ENCODE measurements around the gene AIP.
"Not testable (repeated sequence)": the region's sequence is repeated elsewhere in the genome, so short reads cannot be mapped to it uniquely, and the experiment has no call there.

Gene AIP

DNA sequence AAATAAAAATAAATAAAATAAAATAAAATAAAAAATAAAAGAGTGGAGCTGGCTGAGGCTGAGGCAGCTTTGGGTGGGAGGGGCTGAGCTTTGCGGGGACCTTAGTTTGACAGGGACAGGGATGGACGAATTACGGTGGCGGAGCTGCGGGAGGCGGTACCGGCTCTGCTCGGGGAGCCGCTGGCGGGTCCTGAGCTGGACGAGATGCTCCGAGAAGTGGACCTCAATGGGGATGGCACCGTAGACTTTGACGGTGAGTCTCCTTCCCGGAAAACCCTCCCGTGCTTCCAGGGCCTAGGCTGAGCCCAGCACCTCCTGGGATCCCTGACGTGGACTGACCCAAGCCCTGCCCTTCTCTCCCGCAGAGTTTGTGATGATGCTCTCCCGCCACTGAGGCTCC, 24.6 kb upstream of the AIP start:
- H3K4me1 Mint-ChIP-seq: peaks cover 17% of the 10 kb centered on the region
- no peaks in the 10 kb centered on the region for H3K9me3 Mint-ChIP-seq
- no peaks in the 10 kb centered on the region for H3K27me3 Mint-ChIP-seq
- no peak for DNase-seq
- no peak overlapping the region for H3K4me3 Mint-ChIP-seq
- ATAC-seq: no peak
- H3K27ac Mint-ChIP-seq: peak overlapping the region in 1 of 2 donors; percentile 63

DNA sequence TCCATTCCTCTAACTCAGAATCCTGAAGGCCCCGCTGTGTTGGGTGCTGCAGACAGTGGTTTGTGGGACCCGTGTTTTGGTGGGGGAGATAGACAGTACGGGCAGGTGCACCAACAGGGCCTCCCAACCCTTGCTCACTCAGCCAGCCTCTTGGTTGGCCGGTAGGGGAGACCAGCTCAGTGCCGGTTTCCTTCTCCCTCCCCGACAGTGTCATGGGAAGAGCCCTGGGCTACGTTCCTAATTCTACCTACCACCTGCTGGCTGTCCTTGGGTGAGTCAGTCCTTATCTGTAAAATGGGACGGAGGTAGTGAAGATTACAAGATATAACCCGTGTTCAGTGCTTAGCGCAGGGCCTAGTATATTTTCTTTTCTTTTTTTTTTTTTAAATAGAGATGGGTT, 19.6 kb upstream of the AIP start:
- DNase-seq: no peak
- Mint-ChIP-seq H3K27me3 (no peaks in the 10 kb centered on the region), H3K4me3 (no peak overlapping the region), H3K9me3 (no peaks in the 10 kb centered on the region), H3K27ac (no peak overlapping the region), H3K4me1 (peaks cover 51% of the 10 kb centered on the region)
- ATAC-seq: no peak

DNA sequence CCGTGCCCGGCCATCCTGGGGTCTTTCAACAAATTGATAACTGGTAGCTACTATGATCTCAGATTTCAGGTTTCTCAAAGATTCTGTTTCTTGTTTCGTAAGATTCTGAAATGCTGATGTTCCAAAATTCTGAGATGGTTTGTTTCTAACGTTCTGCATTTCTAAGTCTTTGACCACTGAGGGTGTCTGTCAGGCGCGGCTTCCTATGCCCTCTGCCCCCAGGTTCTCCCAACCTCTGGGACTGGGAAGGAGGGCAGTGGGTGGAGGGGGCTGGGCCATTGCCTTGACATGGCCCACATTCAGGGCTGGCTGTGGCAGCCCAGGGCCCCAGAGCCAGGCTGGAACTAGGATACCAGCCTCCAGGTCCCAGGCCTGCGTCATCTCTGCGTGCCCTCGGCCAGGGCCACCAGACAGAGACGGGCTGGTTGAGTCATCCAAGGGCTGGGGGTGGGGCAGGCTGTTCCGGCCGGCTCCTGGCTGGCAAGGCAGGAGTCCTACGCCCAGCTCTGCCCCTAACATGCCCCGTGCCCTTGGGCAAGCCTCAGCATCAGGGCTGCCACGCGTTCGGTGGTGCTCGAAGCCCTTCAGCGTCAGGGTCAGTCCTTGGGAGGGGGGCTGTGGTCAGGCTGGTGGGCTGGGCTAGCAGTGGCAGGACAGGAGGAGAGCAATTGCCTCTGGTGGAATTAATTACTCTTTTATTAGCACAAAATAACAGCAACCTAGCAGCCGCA, 19.0 kb upstream of the AIP start:
- peak overlapping the region in 1 of 2 donors; percentile 99 for H3K27ac Mint-ChIP-seq
- DNase-seq: no peak

DNA sequence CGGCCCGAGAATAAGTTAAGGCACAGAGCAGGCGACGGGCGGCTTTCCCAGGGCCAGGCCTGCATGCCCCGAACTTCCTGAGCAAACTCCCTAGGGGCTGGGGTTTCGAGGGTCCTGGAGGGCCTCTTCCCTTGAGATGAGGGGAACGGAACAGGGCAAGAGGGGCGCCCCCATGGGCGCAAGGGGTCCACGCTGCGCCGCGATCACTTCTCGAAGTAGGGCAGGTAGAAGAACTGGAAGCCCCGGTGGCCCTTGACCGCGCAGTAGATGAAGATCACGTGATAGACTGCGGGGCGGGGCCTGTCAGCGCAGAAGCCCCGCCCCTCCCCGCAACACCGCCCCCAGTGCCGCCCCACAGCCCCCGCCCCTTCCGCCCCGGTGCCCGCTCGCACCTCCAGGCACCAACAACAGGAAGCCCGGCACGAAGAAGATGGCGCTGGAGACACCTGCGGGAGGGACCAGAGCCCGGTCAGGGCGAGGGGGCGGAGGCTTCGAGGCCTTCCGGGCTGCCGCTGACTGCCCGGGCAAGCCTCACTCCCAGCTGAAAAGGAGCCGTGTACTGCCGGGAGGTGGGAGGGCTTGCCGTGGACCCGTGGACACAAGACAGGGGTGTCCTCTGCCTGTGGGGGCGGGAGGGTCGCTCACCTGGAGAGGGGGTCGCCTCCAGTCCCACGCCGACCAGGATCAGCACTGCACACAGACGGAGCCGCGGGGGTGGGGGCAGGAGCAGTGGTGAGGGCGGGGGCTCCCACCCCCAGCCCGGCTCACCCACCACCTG, 18.2 kb upstream of the AIP start:
- H3K4me3 Mint-ChIP-seq: peak overlapping the region; percentile 92 to 98
- DNase-seq (peak; percentile 92 to 95), ATAC-seq (peak; percentile 84)
- H3K4me1 Mint-ChIP-seq: peaks cover 59% of the 10 kb centered on the region
- no peaks in the 10 kb centered on the region for H3K27me3 Mint-ChIP-seq
- H3K9me3 Mint-ChIP-seq: no peaks in the 10 kb centered on the region
- H3K27ac Mint-ChIP-seq: peak overlapping the region; percentile 92 to 99

More for the DNA sequence above, 19.0 kb upstream of the AIP start:
- Mint-ChIP-seq H3K27me3 (no peaks in the 10 kb centered on the region), H3K4me3 (peak overlapping the region; percentile 92 to 98), H3K9me3 (no peaks in the 10 kb centered on the region), H3K4me1 (peaks cover 55% of the 10 kb centered on the region)
- no peak for ATAC-seq

DNA sequence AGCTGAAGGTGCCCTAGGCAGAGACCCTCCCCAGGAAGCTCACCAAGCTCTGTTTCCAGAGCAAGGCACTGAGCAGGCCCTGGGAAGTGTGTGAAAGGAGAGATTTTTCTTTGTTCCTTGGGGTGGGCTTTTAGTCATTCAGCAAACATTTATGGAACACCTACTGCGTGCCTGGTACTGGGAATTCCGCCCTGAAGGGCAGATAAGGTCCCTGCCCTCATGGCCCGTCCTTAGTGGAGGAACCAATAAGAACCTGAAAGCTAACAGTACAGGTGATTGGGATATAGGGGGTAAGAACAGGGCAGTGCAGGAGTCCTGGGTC, 17.7 kb upstream of the AIP start:
- peak overlapping the region; percentile 92 to 99 for H3K27ac Mint-ChIP-seq
- DNase-seq: no peak
- ATAC-seq: no peak
- no peaks in the 10 kb centered on the region for H3K9me3 Mint-ChIP-seq
- H3K27me3 Mint-ChIP-seq: no peaks in the 10 kb centered on the region
- peak overlapping the region; percentile 92 to 98 for H3K4me3 Mint-ChIP-seq
- peaks cover 54% of the 10 kb centered on the region for H3K4me1 Mint-ChIP-seq

DNA sequence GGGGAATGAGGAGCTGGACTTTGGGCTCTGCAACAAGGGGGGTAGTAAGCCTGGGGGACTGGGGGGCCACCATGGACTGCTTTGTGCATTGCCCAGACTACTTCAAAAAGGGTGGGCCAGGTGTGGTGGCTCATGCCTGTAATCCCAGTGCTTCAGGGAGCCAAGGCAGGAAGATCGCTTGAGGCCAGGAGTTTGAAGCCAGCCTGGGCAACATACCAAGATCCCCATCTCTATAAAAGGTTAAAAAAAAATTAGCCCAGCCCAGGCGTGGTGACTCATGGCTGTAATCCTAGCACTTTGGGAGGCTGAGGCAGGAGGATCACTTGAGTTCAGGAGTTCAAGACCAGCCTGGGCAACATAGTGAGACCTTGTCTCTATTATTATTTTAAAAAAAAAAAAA, 17.3 kb upstream of the AIP start:
- peak overlapping the region; percentile 92 to 98 for H3K4me3 Mint-ChIP-seq
- H3K9me3 Mint-ChIP-seq, ATAC-seq, DNase-seq, H3K27me3 Mint-ChIP-seq: not testable (repeated sequence)
- peak overlapping the region; percentile 92 to 99 for H3K27ac Mint-ChIP-seq
- H3K4me1 Mint-ChIP-seq: peaks cover 54% of the 10 kb centered on the region

DNA sequence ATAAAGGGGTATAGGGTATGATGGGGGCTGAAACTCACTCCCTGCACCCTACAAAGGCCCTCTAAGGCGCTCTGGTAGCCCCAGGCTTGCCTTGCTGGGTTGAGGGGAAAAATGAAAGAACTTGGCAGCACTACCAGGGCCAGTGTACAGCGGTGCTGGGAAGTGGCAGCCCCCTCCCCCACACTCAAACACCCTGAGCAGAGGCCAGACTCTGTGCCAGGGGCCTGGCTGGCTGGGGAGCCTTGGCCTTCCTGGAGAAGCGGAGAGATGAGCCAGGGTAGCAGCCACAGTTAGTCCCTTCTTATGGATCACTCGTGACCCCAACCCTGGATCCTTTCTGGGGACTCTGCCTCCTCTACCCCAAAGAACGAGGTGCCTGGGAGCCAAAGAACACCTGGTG, 16.5 kb upstream of the AIP start:
- peaks cover 55% of the 10 kb centered on the region for H3K4me1 Mint-ChIP-seq
- DNase-seq: no peak
- ATAC-seq: no peak
- peak overlapping the region in 1 of 2 donors; percentile 95 for H3K4me3 Mint-ChIP-seq
- no peaks in the 10 kb centered on the region for H3K9me3 Mint-ChIP-seq
- no peaks in the 10 kb centered on the region for H3K27me3 Mint-ChIP-seq
- H3K27ac Mint-ChIP-seq: peak overlapping the region in 1 of 2 donors; percentile 42

DNA sequence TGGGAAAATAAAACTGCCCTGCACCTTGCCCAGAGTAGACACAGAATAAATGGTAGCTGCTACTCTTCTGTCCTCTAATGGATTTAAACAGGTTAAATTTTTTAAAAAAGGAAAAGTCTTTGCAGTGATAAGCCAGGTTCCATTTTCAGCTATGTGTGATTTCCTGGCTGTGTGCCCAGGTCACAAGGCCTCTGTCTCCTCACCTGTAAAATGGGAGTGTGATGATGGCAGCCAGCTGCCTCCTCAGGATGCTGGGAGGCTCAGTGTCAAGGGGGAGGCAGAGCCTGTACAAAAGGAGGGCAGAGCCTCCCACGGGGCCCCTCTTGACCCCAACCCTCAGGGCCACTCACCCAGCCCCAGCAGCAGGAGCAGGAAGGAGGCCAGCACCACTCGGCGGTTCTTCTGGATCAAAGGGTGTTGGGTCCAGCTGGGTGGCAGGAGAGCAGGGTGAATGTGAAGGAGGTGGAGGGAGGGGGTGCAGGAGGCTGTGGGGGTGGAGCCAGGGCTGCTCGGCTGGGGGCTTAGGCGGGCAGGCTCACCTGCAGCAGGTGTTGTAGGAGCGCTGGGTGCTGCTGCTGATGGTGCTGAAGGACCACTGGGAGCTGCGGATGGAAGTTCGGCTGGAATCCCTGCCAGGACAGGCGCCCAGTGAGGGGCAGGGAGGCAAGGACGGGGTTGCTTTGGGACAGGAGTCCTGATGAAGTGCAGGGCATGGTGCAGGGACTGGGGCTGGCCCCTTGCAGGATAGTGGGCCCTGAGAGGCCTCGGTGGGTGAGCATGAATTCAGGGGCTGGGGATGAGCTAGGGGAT, 15.7 kb upstream of the AIP start:
- Mint-ChIP-seq H3K9me3 (no peaks in the 10 kb centered on the region), H3K27me3 (no peaks in the 10 kb centered on the region), H3K27ac (peak overlapping the region in 1 of 2 donors; percentile 77), H3K4me3 (peak overlapping the region; percentile 92 to 95), H3K4me1 (peaks cover 55% of the 10 kb centered on the region)
- ATAC-seq (no peak), DNase-seq (no peak)

DNA sequence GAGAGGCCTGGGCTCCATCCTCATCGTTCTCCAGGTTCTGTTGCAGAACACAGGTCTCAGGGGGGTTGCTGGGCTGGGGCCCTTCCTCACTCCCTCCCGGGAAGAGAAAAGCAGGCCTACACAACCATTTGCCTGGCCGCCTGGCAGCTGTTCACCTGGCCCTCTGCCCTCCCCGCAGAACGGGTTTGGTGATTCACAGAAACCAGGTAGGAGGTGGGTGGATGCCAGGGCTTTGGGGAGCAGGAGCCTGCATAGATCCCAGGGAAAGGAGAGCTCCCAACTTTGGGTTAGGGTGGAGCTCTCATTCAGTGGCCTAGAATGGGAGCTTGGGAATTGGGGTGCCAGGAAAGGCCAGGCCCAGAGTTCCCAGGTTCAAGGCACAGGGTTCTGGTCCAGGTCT, 14.8 kb upstream of the AIP start:
- Mint-ChIP-seq H3K9me3 (no peaks in the 10 kb centered on the region), H3K4me1 (peaks cover 55% of the 10 kb centered on the region)
- DNase-seq: no peak

DNA sequence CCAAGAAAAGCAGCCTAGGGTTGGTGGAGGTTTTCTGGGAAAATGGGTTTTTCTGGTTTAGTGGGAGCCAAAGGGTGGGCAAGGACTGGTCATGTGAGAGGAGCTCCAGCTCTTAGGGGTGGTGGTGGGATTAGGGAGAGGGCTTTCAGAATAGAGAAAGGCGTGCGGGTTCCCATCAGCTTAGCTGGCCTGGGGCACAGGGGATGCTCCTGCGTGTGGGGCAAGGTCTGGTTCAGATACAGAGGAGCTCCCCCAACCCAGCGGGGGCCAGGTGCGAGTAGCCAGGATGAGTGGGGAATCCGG, 14.4 kb upstream of the AIP start:
- peak overlapping the region; percentile 92 to 95 for H3K4me3 Mint-ChIP-seq
- DNase-seq (peak in 1 of 2 donors; percentile 35), ATAC-seq (peak; percentile 19)
- H3K27me3 Mint-ChIP-seq: no peaks in the 10 kb centered on the region
- peaks cover 55% of the 10 kb centered on the region for H3K4me1 Mint-ChIP-seq
- no peaks in the 10 kb centered on the region for H3K9me3 Mint-ChIP-seq
- peak overlapping the region; percentile 89 to 97 for H3K27ac Mint-ChIP-seq

More for the DNA sequence above, 14.8 kb upstream of the AIP start:
- H3K27ac Mint-ChIP-seq: peak overlapping the region; percentile 89 to 97
- H3K4me3 Mint-ChIP-seq: peak overlapping the region; percentile 92 to 95
- no peaks in the 10 kb centered on the region for H3K27me3 Mint-ChIP-seq
- no peak for ATAC-seq

DNA sequence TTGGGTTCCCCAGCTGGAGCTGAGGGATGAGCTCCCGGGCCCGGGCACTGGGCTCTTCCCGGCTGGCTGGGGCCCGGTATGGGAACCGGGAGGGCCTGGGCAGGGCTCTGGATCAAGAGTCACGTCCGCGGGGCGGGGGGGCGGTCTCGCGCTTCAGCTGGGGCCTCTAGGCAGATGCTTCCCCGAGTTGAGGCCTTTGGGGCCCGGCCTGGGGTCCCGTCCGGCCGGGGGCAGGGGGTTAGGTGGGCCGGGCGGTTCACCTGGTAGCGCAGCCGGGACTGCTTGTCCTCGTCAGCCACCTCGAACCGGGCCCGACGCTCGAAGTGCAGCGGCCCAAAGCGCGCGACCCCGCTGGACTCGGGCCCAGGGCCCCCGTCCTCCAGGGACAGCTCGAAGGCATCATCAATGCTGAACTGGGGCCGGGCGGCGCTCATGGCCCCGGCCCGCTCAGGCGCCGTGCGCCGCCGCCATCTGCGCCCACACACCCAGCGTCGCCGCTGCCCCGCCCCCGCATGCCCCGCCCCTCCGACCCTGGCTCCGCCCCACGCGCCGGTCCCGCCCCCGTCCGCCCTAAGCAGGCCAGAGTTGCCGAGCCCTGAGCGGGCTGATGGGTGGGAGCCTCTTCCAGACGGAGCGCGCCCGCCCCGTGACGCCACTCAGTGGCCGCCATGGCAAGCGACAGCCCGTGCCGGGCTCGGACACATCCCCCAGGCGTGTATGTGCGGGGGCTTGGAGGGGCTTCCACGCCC, 13.9 kb upstream of the AIP start, which contains the start of gene TMEM134:
TMEM134 (minus strand) TSS at position 493 of the 749 bp plus-strand sequence; CDS start at position 434, 59 bp downstream.
- Mint-ChIP-seq H3K27ac (peak within 1 kb of the TSS; percentile 89 to 97), H3K4me1 (peaks cover 52% of the 10 kb centered on the region), H3K4me3 (peak within 1 kb of the TSS; percentile 92 to 95), H3K27me3 (no peaks in the 10 kb centered on the region), H3K9me3 (no peaks in the 10 kb centered on the region)
- peak; percentile 92 to 93 for DNase-seq
- peak; percentile 88 for ATAC-seq

DNA sequence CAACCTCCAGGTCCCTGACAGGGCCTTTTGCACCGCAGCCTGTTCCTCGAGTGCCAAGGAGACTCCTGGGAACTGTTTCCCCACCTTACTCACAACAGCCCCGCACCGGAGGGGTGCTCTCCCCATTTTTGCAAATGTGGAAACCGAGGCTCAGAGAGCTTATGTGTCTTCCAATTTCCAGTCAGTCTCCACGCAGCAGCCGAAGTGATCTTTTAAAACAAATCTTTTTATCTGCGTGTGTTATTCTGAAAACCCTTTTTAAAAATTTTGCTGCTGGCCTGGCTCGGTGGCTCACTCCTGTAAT, 13.4 kb upstream of the AIP start:
- no peak for DNase-seq

DNA sequence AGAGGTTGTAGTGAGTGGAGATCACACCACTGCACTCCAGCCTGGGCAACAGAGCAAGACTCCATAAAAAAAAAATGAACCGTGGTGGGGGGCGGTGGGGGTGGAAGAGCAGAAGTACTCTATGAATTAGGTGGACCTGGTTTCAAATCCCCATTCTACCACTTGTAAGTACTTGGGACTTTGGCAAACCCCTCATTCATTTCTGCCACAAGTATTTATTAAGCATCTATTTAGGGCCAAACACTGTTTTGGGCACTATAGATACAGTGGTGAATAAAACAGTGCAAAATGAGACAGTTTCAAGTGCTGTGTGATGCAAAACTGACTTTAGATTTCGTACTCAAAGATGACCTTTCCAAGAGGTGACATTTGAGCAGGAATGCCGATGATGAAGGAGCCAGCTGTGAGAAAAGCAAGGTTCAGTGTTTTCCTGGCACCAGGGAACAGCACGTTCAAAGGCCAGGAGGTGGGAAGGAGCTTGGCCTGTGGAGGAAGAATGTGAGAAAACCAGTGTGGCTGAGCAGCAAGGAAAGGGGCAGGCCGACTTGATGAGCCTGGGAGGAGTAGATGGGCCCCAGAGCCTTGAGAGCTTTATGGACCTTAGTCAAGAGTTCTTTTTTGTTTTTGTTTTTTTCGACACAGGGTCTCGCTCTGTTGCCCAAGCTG, 12.4 kb upstream of the AIP start:
- Mint-ChIP-seq H3K4me1 (peaks cover 37% of the 10 kb centered on the region), H3K27ac (no peak overlapping the region), H3K27me3 (no peaks in the 10 kb centered on the region), H3K4me3 (peak overlapping the region in 1 of 2 donors; percentile 92), H3K9me3 (no peaks in the 10 kb centered on the region)
- DNase-seq: no peak
- no peak for ATAC-seq

More for the DNA sequence above, 13.4 kb upstream of the AIP start:
- Mint-ChIP-seq H3K27ac (peak overlapping the region in 1 of 2 donors; percentile 65), H3K4me1 (peaks cover 47% of the 10 kb centered on the region), H3K27me3 (no peaks in the 10 kb centered on the region), H3K4me3 (peak overlapping the region; percentile 82 to 92), H3K9me3 (no peaks in the 10 kb centered on the region)
- ATAC-seq: no peak

DNA sequence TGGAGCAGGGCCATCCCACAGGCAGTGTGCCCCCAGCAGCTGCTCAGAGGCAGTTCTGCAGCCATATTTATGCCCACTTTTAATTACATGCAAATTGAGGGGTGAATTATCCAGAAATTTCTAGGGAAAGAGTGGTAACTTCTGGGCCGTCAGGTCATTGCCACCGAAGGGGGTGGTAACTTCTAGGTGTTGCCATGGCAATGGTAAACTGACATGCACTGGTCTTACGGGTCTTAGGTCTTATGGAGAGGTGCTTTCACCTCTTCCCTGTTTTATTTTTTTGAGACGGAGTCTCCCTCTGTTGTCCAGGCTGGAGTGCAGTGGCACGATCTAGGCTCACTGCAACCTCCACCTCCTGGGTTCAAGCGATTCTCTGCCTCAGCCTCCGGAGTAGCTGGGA, 9.9 kb upstream of the AIP start:
- Mint-ChIP-seq H3K27me3 (no peaks in the 10 kb centered on the region), H3K27ac (no peak overlapping the region), H3K9me3 (no peaks in the 10 kb centered on the region), H3K4me3 (no peak overlapping the region), H3K4me1 (peaks cover 17% of the 10 kb centered on the region)
- DNase-seq (no peak), ATAC-seq (no peak)

DNA sequence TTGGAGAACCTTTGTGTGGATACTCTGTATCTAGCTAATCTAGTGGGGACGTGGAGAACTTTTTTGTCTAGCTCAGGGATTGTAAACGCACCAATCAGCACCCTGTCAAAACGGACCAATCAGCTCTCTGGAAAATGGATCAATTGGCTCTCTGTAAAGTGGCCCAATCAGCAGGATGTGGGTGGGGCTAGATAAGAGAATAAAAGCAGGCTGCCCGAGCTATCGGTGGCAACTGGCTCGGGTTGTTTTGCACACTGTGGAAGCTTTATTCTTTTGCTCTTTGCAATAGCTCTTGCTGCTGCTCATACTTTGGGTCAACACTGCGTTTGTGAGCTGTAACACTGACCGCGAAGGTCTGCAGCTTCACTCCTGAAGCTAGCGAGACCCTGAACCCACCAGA, 6.1 kb upstream of the AIP start:
- H3K27ac Mint-ChIP-seq, DNase-seq, H3K9me3 Mint-ChIP-seq, H3K4me3 Mint-ChIP-seq, H3K27me3 Mint-ChIP-seq, H3K4me1 Mint-ChIP-seq, ATAC-seq: not testable (repeated sequence)

Data from stimulated activated naive CD8-positive, alpha-beta T cell treated with anti-CD3 and anti-CD28 coated beads, Interleukin-15, amount 100 ng/mL, for 72 hours (primary cell).